GM19193 (cell line): ENCODE data around the gene UNC93B1.

Experiments
- POLR2A ChIP-seq: IDR thresholded peaks from 4 replicates; pipeline ENCODE4 v1.6.1; 2011; ENCODE audit not compliant: insufficient read depth, insufficient read length; ENCODE audit errors: extremely low read depth

Gene UNC93B1

GRCh38 chr11:68043029-68043348, 39.1 kb upstream of the UNC93B1 start:
- TF ChIP-seq POLR2A, result no peak

- no peak for TF ChIP-seq POLR2A
Measured at GRCh38 chr11:68042219-68043028, 38.5 kb upstream of the UNC93B1 start.

GRCh38 chr11:68041617-68042218, 37.8 kb upstream of the UNC93B1 start:
- TF ChIP-seq POLR2A, result no peak

GRCh38 chr11:68040957-68041591, 37.2 kb upstream of the UNC93B1 start:
- TF ChIP-seq POLR2A, result no peak

GRCh38 chr11:68040101-68040956, 36.4 kb upstream of the UNC93B1 start:
- TF ChIP-seq POLR2A, result peak; percentile 68

- no peak for TF ChIP-seq POLR2A
Measured at GRCh38 chr11:68039526-68040086, 35.7 kb upstream of the UNC93B1 start.

GRCh38 chr11:68038718-68039525, 35.0 kb upstream of the UNC93B1 start, which contains the start of gene TCIRG1:
Gene TCIRG1, plus strand, starts transcription at chr11:68039025. Its CDS starts 2,247 bp downstream, at chr11:68041272.
- peak; percentile 89 for TF ChIP-seq POLR2A

GRCh38 chr11:68038226-68038717, 34.4 kb upstream of the UNC93B1 start:
- no peak for TF ChIP-seq POLR2A

GRCh38 chr11:68037411-68038225, 33.7 kb upstream of the UNC93B1 start:
- TF ChIP-seq POLR2A, result no peak

- peak; percentile 6 for TF ChIP-seq POLR2A
Measured at GRCh38 chr11:68036717-68037239, 32.9 kb upstream of the UNC93B1 start.

- peak; percentile 0 for TF ChIP-seq POLR2A
Measured at GRCh38 chr11:68036141-68036716, 32.3 kb upstream of the UNC93B1 start.

GRCh38 chr11:68035266-68035876, 31.5 kb upstream of the UNC93B1 start:
- TF ChIP-seq POLR2A, result no peak
